H1 (cell line): ENCODE measurements around the gene CEMIP2. TPM values are rescaled to one million over a fixed set of nuclear protein-coding genes. Genes with fewer than 3 reads are reported as not detected.

Experiments used
- CTCF ChIA-PET: fragments of 300-600 bp; sonication (Branson Sonifier 250); formaldehyde crosslinking; loops from one replicate; lab custom pipeline; 2021; ENCODE audit not compliant: partially characterized antibody; lab: Charles Lee
- POLR2A ChIA-PET: fragments of 300-600 bp; sonication (Branson Sonifier 250); formaldehyde crosslinking; loops from one replicate; lab custom pipeline; 2021; ENCODE audit warnings: inconsistent platforms; ENCODE audit not compliant: partially characterized antibody; lab: Charles Lee
- DNase-seq, 2 experiments: peaks; one replicate each; pipeline versions ENCODE4 v3.0.0 to v3.0.0-alpha.2; 2010 to 2022; ENCODE audit warnings: low spot score in 2 of 2, low read depth in 1 of 2, mixed read lengths in 1 of 2
- FAIRE-seq: peaks from 2 replicates; lab custom pipeline; 2011; peaks lifted over from hg19 to GRCh38; lab: Jason Lieb, UNC
- H2AFZ ChIP-seq: 2 replicates; pipeline ENCODE4 v1.8.1; 2012; ENCODE audit warnings: low read length, inconsistent platforms
- H2AK5ac ChIP-seq: 2 replicates; pipeline ENCODE4 v1.6.1; 2013; ENCODE audit warnings: low read depth, low read length
- H2BK120ac ChIP-seq: replicated peaks from 2 replicates; pipeline ENCODE3; 2013; ENCODE audit warnings: low read depth, low read length, inconsistent platforms
- H2BK12ac ChIP-seq: 2 replicates; pipeline ENCODE4 v1.6.1; 2013; ENCODE audit warnings: low read depth, low read length
- H2BK15ac ChIP-seq: 2 replicates; pipeline ENCODE4 v1.6.1; 2013; ENCODE audit warnings: low read length
- H2BK20ac ChIP-seq: 2 replicates; pipeline ENCODE4 v1.6.1; 2013; ENCODE audit warnings: low read length
- H2BK5ac ChIP-seq: 2 replicates; pipeline ENCODE4 v1.6.1; 2013; ENCODE audit warnings: low read depth, low read length
- H3K14ac ChIP-seq: 2 replicates; pipeline ENCODE4 v1.6.1; 2013; ENCODE audit warnings: inconsistent platforms; ENCODE audit not compliant: insufficient read length
- H3K18ac ChIP-seq: 2 replicates; pipeline ENCODE4 v1.6.1; 2013; ENCODE audit warnings: low read length; ENCODE audit errors: extremely low read depth
- H3K23ac ChIP-seq: 2 replicates; pipeline ENCODE4 v1.6.1; 2013; ENCODE audit warnings: inconsistent platforms; ENCODE audit not compliant: insufficient read length
- H3K23me2 ChIP-seq: 2 replicates; pipeline ENCODE4 v1.6.1; 2013; ENCODE audit warnings: low read depth, low read length
- H3K27ac ChIP-seq: 2 replicates; pipeline ENCODE4 v1.6.1; 2011; ENCODE audit warnings: low read depth, low read length, inconsistent platforms
- H3K27me3 ChIP-seq, 4 experiments: replicated peaks in 1 of 4; 1 replicate in 1 of 4; 2 replicates in 3 of 4; pipeline versions ENCODE4 v1.6.1 to v1.8.1; 2011 to 2013; ENCODE audit warnings: low read length in 3 of 4, mild to moderate bottlenecking in 3 of 4, inconsistent platforms in 2 of 4, mixed read lengths in 2 of 4, moderate library complexity in 1 of 4; ENCODE audit not compliant: control insufficient read depth in 3 of 4, insufficient read depth in 3 of 4; ENCODE audit errors: extremely low read depth in 1 of 4
- H3K36me3 ChIP-seq, 4 experiments: 2 replicates each; pipeline versions ENCODE4 v1.6.1 to v1.8.1; 2011 to 2013; ENCODE audit warnings: mild to moderate bottlenecking in 4 of 4, low read length in 3 of 4, moderate library complexity in 2 of 4, control low read depth in 1 of 4, inconsistent platforms in 1 of 4; ENCODE audit not compliant: insufficient read depth in 4 of 4, control insufficient read depth in 2 of 4
- H3K4ac ChIP-seq: replicated peaks from 2 replicates; pipeline ENCODE3; 2013; ENCODE audit warnings: low read length, low read depth, mixed read lengths, inconsistent platforms; ENCODE audit not compliant: insufficient read length
- H3K4me1 ChIP-seq, 4 experiments: replicated peaks in 1 of 4; 1 replicate in 1 of 4; 2 replicates in 3 of 4; pipeline versions ENCODE4 v1.6.1 to v1.8.1; 2011 to 2013; ENCODE audit warnings: low read length in 3 of 4, inconsistent platforms in 2 of 4, mixed read lengths in 1 of 4; ENCODE audit not compliant: insufficient read depth in 4 of 4, control insufficient read depth in 3 of 4
- H3K4me2 ChIP-seq, 2 experiments: 2 replicates each; pipeline versions ENCODE4 v1.6.1 to v1.8.1; 2011 to 2013; ENCODE audit warnings: low read depth in 2 of 2, low read length in 2 of 2, control low read depth in 1 of 2, inconsistent platforms in 1 of 2, mild to moderate bottlenecking in 1 of 2; ENCODE audit not compliant: insufficient read depth in 1 of 2
- H3K4me3 ChIP-seq, 4 experiments: fragments of 200-600, 300-600 bp in 1 of 4; sonication (generic), shearing (Covaris generic), sonication (Bioruptor Twin) in 1 of 4; 2 replicates each; pipeline versions ENCODE4 v1.5.1 to v1.8.1; 2011 to 2016; ENCODE audit warnings: low read length in 4 of 4, low read depth in 3 of 4, control low read depth in 2 of 4, inconsistent platforms in 2 of 4, mild to moderate bottlenecking in 2 of 4, mixed read lengths in 1 of 4, moderate library complexity in 1 of 4; ENCODE audit not compliant: insufficient read depth in 2 of 4; ENCODE audit errors: extremely low read depth in 1 of 4
- H3K56ac ChIP-seq: replicated peaks from 2 replicates; pipeline ENCODE3; 2013; ENCODE audit warnings: low read depth, mild to moderate bottlenecking, mixed read lengths, low read length, inconsistent platforms; ENCODE audit not compliant: insufficient read length
- H3K79me1 ChIP-seq: 2 replicates; pipeline ENCODE4 v1.6.1; 2013; ENCODE audit warnings: low read depth, low read length, control low read depth
- H3K79me2 ChIP-seq, 2 experiments: 2 replicates each; pipeline versions ENCODE4 v1.6.1 to v1.8.1; 2012 to 2013; ENCODE audit warnings: low read length in 2 of 2, mild to moderate bottlenecking in 2 of 2, inconsistent platforms in 1 of 2; ENCODE audit not compliant: insufficient read depth in 2 of 2, control insufficient read depth in 1 of 2
- H3K9ac ChIP-seq, 4 experiments: replicated peaks in 1 of 4; 1 replicate in 1 of 4; 2 replicates in 3 of 4; pipeline versions ENCODE4 v1.6.1 to v1.8.1; 2011 to 2013; ENCODE audit warnings: low read depth in 3 of 4, low read length in 3 of 4, control low read depth in 2 of 4, mild to moderate bottlenecking in 2 of 4, moderate library complexity in 2 of 4, inconsistent platforms in 1 of 4; ENCODE audit errors: extremely low read depth in 1 of 4
- H3K9me3 ChIP-seq, 2 experiments: 2 replicates each; pipeline versions ENCODE4 v1.6.1 to v1.8.1; 2012 to 2013; ENCODE audit warnings: mild to moderate bottlenecking in 2 of 2, moderate library complexity in 2 of 2, control low read depth in 1 of 2, inconsistent platforms in 1 of 2, low read depth in 1 of 2, low read length in 1 of 2, mixed read lengths in 1 of 2; ENCODE audit not compliant: insufficient read depth in 2 of 2
- H4K20me1 ChIP-seq, 2 experiments: replicated peaks in 1 of 2; 2 replicates each; pipeline versions ENCODE3 to v1.8.1; 2011 to 2013; ENCODE audit warnings: inconsistent platforms in 2 of 2, low read length in 2 of 2, mild to moderate bottlenecking in 1 of 2; ENCODE audit not compliant: insufficient read depth in 2 of 2, control insufficient read depth in 1 of 2
- H4K5ac ChIP-seq: 2 replicates; pipeline ENCODE4 v1.6.1; 2013; ENCODE audit warnings: low read length, low read depth, mixed read lengths, inconsistent platforms; ENCODE audit not compliant: insufficient read length
- H4K8ac ChIP-seq: 2 replicates; pipeline ENCODE4 v1.8.0; 2013; ENCODE audit warnings: mild to moderate bottlenecking, moderate library complexity, low read length, inconsistent platforms; ENCODE audit not compliant: insufficient read depth; ENCODE audit errors: extremely low read depth
- H4K91ac ChIP-seq: replicated peaks from 2 replicates; pipeline ENCODE3; 2013; ENCODE audit warnings: low read length, mixed read lengths, inconsistent platforms; ENCODE audit not compliant: insufficient read length
- CHD1 ChIP-seq: IDR thresholded peaks from 2 replicates; pipeline ENCODE4 v1.6.1; 2012; ENCODE audit warnings: low read depth, low read length, improper control_type of control experiment
- EGR1 ChIP-seq: IDR thresholded peaks from 2 replicates; pipeline ENCODE4 v1.6.1; 2011; ENCODE audit warnings: low read depth, low read length, borderline replicate concordance
- EP300 ChIP-seq, 2 experiments: IDR thresholded peaks; 1 replicate in 1 of 2; 2 replicates in 1 of 2; pipeline ENCODE4 v1.6.1; 2011 to 2012; ENCODE audit warnings: low read depth in 2 of 2, low read length in 2 of 2, mild to moderate bottlenecking in 2 of 2, borderline replicate concordance in 1 of 2, inconsistent platforms in 1 of 2, moderate library complexity in 1 of 2
- GTF2F1 ChIP-seq: IDR thresholded peaks from 2 replicates; pipeline ENCODE4 v1.6.1; 2012; ENCODE audit warnings: low read depth, low read length, improper control_type of control experiment, borderline replicate concordance
- HDAC6 ChIP-seq: IDR thresholded peaks from one replicate; pipeline ENCODE4 v1.7.1; 2012; ENCODE audit warnings: low read depth, mild to moderate bottlenecking, inconsistent platforms, low read length, moderate library complexity
- JUN ChIP-seq: IDR thresholded peaks from 2 replicates; pipeline ENCODE4 v1.6.1; 2011; ENCODE audit warnings: low read depth, mild to moderate bottlenecking, improper control_type of control experiment, low read length
- MAX ChIP-seq: IDR thresholded peaks from 2 replicates; pipeline ENCODE4 v1.6.1; 2012; ENCODE audit warnings: inconsistent platforms
- POLR2AphosphoS5 ChIP-seq: IDR thresholded peaks from 2 replicates; pipeline ENCODE4 v1.6.1; 2011; ENCODE audit warnings: low read depth, low read length
- RFX5 ChIP-seq: IDR thresholded peaks from 2 replicates; pipeline ENCODE4 v1.6.1; 2011; ENCODE audit warnings: low read depth, low read length, improper control_type of control experiment, borderline replicate concordance
- RNF2 ChIP-seq: fragments of 200-900, 300-1000 bp; sonication (generic); IDR thresholded peaks from 2 replicates; pipeline ENCODE4 v1.7.1; 2016; ENCODE audit warnings: borderline replicate concordance, low read depth, mild to moderate bottlenecking, antibody characterized with exemption, low read length; ENCODE audit not compliant: poor library complexity, severe bottlenecking; ENCODE audit errors: missing control alignments
- SRF ChIP-seq: IDR thresholded peaks from 2 replicates; pipeline ENCODE4 v1.6.1; 2011; ENCODE audit warnings: mild to moderate bottlenecking, low read depth, low read length, moderate library complexity
- TAF7 ChIP-seq: optimal IDR thresholded peaks from 2 replicates; pipeline ENCODE3; 2011; ENCODE audit warnings: low read depth, mild to moderate bottlenecking, inconsistent platforms, low read length, moderate library complexity, borderline replicate concordance
- TBP ChIP-seq: IDR thresholded peaks from 2 replicates; pipeline ENCODE4 v1.6.1; 2011; ENCODE audit warnings: low read depth, low read length, improper control_type of control experiment
- TCF12 ChIP-seq: IDR thresholded peaks from 2 replicates; pipeline ENCODE4 v1.6.1; 2011; ENCODE audit warnings: low read depth, mild to moderate bottlenecking, low read length
- TEAD4 ChIP-seq: IDR thresholded peaks from 2 replicates; pipeline ENCODE4 v1.6.1; 2012; ENCODE audit warnings: low read depth, low read length, inconsistent platforms, mixed read lengths
- YY1 ChIP-seq: IDR thresholded peaks from 2 replicates; pipeline ENCODE4 v1.6.1; 2011; ENCODE audit warnings: low read depth, mild to moderate bottlenecking, low read length
- polyA plus RNA-seq, 7 experiments: library from polyadenylated mRNA; depleted of rRNA in 3 of 7; stranded (reverse) in 5 of 7; unstranded in 2 of 7; fragments of >200 nt in 5 of 7; fragments of 200-250 nt in 2 of 7; gene quantifications; 1 replicate in 5 of 7; 2 replicates in 1 of 7; 4 replicates in 1 of 7; pipeline versions ENCODE4 v1.2.1 to v1.2.3, GENCODE V29; 2011 to 2013; ENCODE audit warnings: missing spikeins in 2 of 7, mixed read lengths in 2 of 7
- total RNA-seq: library from RNA; stranded (reverse); fragmentation: NEBNext Ultra II Directional; extraction: Animal tissue kit (Norgen Biotek cat#: 25700); gene quantifications from 2 replicates; pipeline ENCODE4 v1.2.1, GENCODE V29; 2021

The CEMIP2 gene
- total and polyA plus RNA-seq, 2 of the 8 experiments (the other 6 are each of a cell fraction or from before 2014, with no cell fraction given), result 25.2 to 52.1 TPM

DNA sequence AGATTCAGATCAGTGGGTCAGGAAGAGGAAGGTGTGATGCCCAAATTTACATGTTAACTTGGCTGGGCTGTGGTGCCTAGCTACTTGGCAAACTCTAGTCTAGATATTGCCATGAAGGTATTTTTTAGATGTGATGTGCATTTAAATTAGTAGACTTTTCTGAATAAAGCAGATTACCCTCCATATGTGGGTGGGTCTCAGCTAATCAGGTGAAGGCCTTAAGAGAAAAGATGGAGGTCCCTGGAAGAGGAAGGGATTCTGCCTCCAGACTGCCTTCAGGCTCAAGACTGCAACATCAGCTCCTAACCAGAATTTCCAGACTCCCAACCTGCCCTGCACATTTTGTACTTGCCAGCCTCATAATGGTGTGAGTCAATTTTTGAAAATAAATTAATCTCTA lies 115.8 kb downstream of the CEMIP2 start:
- no peak overlapping the region for H3K18ac ChIP-seq
- H3K79me2 ChIP-seq, result no peaks in the 10 kb centered on the region
- H3K27me3 ChIP-seq, result no peaks in the 10 kb centered on the region
- no peaks in the 10 kb centered on the region for H3K79me1 ChIP-seq
- no peak overlapping the region for H4K8ac ChIP-seq
- H4K91ac ChIP-seq, result no peak overlapping the region
- H4K20me1 ChIP-seq, result no peaks in the 10 kb centered on the region
- H3K27ac ChIP-seq, result no peak overlapping the region
- H2BK15ac ChIP-seq, result no peak overlapping the region
- no peak overlapping the region for H3K4me2 ChIP-seq
- H2AK5ac ChIP-seq, result no peak overlapping the region
- no peak overlapping the region for H2BK20ac ChIP-seq
- H3K9me3 ChIP-seq, result no peaks in the 10 kb centered on the region
- peaks cover 0 to under 1% (median 0%) of the 10 kb centered on the region in 4 experiments; a peak in 1 of 7 replicates for H3K4me1 ChIP-seq
- H3K9ac ChIP-seq, result no peak overlapping the region
- ChIA-PET CTCF (interaction anchor here (1.0 to 2.2 kb wide), 2 partner anchors 47 to 167 kb away, joined by 3 to 6 read pairs; no protein-coding TSS in a partner anchor), POLR2A (no interaction called here)
- no peak for DNase-seq
- H2BK120ac ChIP-seq, result no peak overlapping the region
- no peak overlapping the region for H2BK5ac ChIP-seq
- no peak for FAIRE-seq
- no peak overlapping the region for H2BK12ac ChIP-seq
- no peaks in the 10 kb centered on the region; the same call in 1 of the 2 replicates for H3K23me2 ChIP-seq
- H3K4ac ChIP-seq, result no peak overlapping the region
- no peak overlapping the region for H2AFZ ChIP-seq
- H3K36me3 ChIP-seq, result no peaks in the 10 kb centered on the region
- H3K14ac ChIP-seq, result no peak overlapping the region
- H4K5ac ChIP-seq, result no peak overlapping the region
- H3K56ac ChIP-seq, result no peak overlapping the region
- no peak overlapping the region for H3K4me3 ChIP-seq
- H3K23ac ChIP-seq, result no peak overlapping the region
- TF ChIP-seq EGR1 (no peak), TBP (no peak), TEAD4 (no peak), GTF2F1 (no peak), TCF12 (no peak), HDAC6 (no peak), CHD1 (no peak), MAX (no peak), JUN (no peak), YY1 (no peak), EP300 (IDR thresholded peaks at IDR 0.05; ENCODE audit: borderline replicate concordance in 1 of 2, low read depth in 2 of 2, low read length in 2 of 2) (no peak), SRF (no peak), RFX5 (no peak), TAF7 (no peak), RNF2 (no peak), POLR2AphosphoS5 (no peak)
